ENCODE data around the gene SLC7A9.

DNA sequence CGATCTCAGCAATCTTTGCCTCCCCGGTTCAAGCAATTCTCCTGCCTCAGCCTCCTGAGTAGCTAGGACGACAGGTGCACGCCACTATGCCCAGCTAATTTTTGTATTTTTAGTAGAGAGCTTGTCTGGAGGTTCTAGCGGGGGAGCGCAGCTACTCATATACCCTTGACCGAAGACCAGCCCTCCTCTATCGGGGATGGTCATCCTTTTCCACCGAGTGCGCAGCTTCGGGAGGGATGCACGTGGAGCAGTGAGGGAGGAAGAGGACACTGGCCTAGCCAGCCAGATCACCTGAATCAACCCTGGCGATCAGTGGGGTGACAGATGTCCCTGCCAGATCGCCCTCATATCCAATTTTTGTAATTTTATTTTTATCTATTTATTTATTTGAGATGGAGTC is 6.8 kb downstream of the SLC7A9 start:
- TF ChIP-seq, protein P1, sequence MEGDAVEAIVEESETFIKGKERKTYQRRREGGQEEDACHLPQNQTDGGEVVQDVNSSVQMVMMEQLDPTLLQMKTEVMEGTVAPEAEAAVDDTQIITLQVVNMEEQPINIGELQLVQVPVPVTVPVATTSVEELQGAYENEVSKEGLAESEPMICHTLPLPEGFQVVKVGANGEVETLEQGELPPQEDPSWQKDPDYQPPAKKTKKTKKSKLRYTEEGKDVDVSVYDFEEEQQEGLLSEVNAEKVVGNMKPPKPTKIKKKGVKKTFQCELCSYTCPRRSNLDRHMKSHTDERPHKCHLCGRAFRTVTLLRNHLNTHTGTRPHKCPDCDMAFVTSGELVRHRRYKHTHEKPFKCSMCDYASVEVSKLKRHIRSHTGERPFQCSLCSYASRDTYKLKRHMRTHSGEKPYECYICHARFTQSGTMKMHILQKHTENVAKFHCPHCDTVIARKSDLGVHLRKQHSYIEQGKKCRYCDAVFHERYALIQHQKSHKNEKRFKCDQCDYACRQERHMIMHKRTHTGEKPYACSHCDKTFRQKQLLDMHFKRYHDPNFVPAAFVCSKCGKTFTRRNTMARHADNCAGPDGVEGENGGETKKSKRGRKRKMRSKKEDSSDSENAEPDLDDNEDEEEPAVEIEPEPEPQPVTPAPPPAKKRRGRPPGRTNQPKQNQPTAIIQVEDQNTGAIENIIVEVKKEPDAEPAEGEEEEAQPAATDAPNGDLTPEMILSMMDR (conservative IDR thresholded peaks at IDR 0.05; ENCODE audit: low read length), result no peak
- no peak for TF ChIP-seq EZH2phosphoT487 (IDR thresholded peaks at IDR 0.05; ENCODE audit: borderline replicate concordance, low read depth, low read length)
